Glutamatergic neuron (in vitro differentiated cells): ENCODE measurements around the gene OTUD3. TPM values are rescaled to one million over a fixed set of nuclear protein-coding genes. Genes with fewer than 3 reads are reported as not detected.
A peak's percentile ranks its signal among the peaks of the same experiment; 100 is the strongest.

Experiments
- DNase-seq: peaks from one replicate; pipeline ENCODE4 v3.0.0; 2022
- H3K27ac Mint-ChIP-seq: one replicate; pipeline ENCODE4 v1.8.0; 2020; ENCODE audit warnings: mild to moderate bottlenecking, mixed read lengths, inconsistent platforms; ENCODE audit not compliant: unreplicated experiment
- H3K27me3 Mint-ChIP-seq: one replicate; pipeline ENCODE4 v1.8.0; 2020; ENCODE audit warnings: mild to moderate bottlenecking, moderate library complexity, mixed read lengths, inconsistent platforms; ENCODE audit not compliant: unreplicated experiment
- H3K36me3 Mint-ChIP-seq: one replicate; pipeline ENCODE4 v1.8.0; 2020; ENCODE audit warnings: mild to moderate bottlenecking, mixed read lengths, inconsistent platforms; ENCODE audit not compliant: unreplicated experiment
- H3K4me1 Mint-ChIP-seq: one replicate; pipeline ENCODE4 v1.8.0; 2020; ENCODE audit warnings: mild to moderate bottlenecking, low read depth, mixed read lengths, inconsistent platforms; ENCODE audit not compliant: unreplicated experiment
- H3K4me3 Mint-ChIP-seq: one replicate; pipeline ENCODE4 v1.8.0; 2020; ENCODE audit warnings: mild to moderate bottlenecking, mixed read lengths, inconsistent platforms; ENCODE audit not compliant: unreplicated experiment
- H3K9me3 Mint-ChIP-seq: one replicate; pipeline ENCODE4 v1.8.0; 2020; ENCODE audit warnings: mild to moderate bottlenecking, moderate library complexity, mixed read lengths, inconsistent platforms; ENCODE audit not compliant: unreplicated experiment
- total RNA-seq: library from RNA; stranded (reverse); fragmentation: NEBNext Ultra II Directional; extraction: Animal tissue kit (Norgen Biotek cat#: 25700); gene quantifications from one replicate; pipeline ENCODE4 v1.2.1, GENCODE V29; 2021; ENCODE audit not compliant: unreplicated experiment
- TF ChIP-seq, protein P1 (sequence below): fragments of 200-600 bp; sonication (generic); IDR thresholded peaks from one replicate; pipeline ENCODE4 v1.5.0; 2021; ENCODE audit not compliant: partially characterized antibody, unreplicated experiment

The OTUD3 gene
- total RNA-seq, 1 donor from 2014 or later: 11.4 TPM

DNA sequence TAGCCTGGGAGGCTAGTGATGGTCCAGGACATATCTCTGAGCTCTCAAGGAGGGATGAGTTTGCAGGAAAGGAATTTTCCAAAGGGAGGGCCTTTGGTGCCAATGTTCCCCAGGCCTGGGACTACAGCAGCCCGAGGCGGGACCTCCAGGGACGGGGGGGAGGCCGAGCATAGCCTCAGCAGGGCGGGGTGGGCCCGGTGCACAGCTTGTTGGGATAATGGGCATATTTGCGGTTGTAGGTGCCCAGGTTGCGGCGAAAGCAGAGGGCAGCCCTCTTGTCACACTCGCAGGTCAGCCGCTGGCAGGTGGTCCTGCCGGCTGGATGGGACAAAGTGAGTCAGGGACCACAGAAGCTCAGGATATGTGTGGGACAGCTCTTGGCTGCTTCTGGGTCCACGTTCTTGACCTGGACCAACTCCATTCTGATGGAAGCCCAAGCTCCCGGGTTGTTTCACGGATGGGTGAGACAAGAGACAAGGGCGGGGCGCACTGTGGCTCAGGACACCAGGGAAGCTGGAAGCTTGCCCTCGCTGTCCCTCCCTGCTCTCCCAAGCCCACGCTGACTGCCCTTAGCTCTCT lies 38.0 kb downstream of the OTUD3 start:
- H3K27ac Mint-ChIP-seq: no peak overlapping the region
- no peaks in the 10 kb centered on the region for H3K4me1 Mint-ChIP-seq
- TF ChIP-seq, protein P1, sequence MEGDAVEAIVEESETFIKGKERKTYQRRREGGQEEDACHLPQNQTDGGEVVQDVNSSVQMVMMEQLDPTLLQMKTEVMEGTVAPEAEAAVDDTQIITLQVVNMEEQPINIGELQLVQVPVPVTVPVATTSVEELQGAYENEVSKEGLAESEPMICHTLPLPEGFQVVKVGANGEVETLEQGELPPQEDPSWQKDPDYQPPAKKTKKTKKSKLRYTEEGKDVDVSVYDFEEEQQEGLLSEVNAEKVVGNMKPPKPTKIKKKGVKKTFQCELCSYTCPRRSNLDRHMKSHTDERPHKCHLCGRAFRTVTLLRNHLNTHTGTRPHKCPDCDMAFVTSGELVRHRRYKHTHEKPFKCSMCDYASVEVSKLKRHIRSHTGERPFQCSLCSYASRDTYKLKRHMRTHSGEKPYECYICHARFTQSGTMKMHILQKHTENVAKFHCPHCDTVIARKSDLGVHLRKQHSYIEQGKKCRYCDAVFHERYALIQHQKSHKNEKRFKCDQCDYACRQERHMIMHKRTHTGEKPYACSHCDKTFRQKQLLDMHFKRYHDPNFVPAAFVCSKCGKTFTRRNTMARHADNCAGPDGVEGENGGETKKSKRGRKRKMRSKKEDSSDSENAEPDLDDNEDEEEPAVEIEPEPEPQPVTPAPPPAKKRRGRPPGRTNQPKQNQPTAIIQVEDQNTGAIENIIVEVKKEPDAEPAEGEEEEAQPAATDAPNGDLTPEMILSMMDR: no peak
- H3K27me3 Mint-ChIP-seq: peaks cover 2% of the 10 kb centered on the region
- DNase-seq: no peak
- H3K9me3 Mint-ChIP-seq: no peaks in the 10 kb centered on the region
- H3K4me3 Mint-ChIP-seq: no peak overlapping the region
- no peaks in the 10 kb centered on the region for H3K36me3 Mint-ChIP-seq

DNA sequence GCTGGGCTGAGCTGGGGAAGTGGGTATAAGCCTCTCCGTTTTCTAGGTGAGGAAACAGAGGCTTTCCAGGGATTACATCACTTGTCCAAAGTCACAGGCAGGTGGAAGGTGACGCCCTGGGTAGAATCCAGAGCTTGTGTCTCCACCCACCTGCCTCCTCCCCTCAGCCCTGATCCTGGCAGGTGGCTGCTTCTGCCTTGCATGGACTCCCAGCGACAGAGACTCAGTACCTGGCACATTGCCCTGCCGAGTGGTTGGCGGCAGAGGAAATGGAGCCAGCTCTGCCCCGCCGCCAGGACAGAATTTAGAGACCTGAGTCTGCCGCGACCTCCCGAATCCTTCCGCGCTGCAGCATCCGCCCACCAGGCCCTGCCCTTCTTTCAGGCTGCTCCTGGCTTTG lies 39.1 kb downstream of the OTUD3 start:
- Mint-ChIP-seq H3K36me3 (no peaks in the 10 kb centered on the region), H3K9me3 (no peaks in the 10 kb centered on the region), H3K27me3 (peaks cover 2% of the 10 kb centered on the region), H3K27ac (no peak overlapping the region), H3K4me1 (no peaks in the 10 kb centered on the region), H3K4me3 (no peak overlapping the region)
- DNase-seq: no peak
- TF ChIP-seq, protein P1: no peak

DNA sequence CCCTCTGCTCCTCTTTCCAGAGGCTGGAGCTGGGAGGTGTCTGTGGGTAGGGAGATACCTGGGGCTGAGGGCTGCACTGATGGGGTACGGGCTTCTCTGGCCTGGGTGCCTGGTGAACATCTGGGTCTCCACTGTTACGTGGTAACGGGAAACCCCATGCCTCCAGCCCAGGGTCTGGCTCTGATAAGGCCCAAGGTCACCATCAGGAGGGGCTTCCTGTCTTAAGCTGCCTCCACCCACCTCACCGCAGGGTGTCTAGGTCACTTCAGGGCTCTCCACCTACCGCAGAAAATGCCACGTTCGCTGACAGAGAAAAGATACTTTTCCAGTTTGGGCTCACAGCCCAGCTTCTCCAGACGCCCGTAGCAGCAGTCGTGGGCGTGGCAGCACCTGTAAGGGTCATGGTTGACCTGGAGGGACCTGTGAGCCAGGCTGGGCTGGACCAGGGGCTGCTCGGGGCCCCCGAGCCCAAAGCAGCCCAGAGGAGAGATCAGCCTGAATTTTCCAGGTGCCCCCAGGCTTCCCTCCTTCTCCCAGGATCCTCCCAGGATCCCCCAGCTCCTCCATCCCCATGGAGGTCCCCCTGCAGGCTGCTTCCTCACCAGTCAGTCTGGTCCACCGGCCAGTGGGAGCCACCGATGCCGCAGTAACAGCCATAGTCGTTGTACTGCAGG lies 40.0 kb downstream of the OTUD3 start:
- Mint-ChIP-seq H3K4me3 (no peak overlapping the region), H3K27me3 (peaks cover 2% of the 10 kb centered on the region), H3K4me1 (no peaks in the 10 kb centered on the region), H3K27ac (no peak overlapping the region), H3K36me3 (no peaks in the 10 kb centered on the region), H3K9me3 (no peaks in the 10 kb centered on the region)
- DNase-seq: no peak
- TF ChIP-seq, protein P1: no peak

DNA sequence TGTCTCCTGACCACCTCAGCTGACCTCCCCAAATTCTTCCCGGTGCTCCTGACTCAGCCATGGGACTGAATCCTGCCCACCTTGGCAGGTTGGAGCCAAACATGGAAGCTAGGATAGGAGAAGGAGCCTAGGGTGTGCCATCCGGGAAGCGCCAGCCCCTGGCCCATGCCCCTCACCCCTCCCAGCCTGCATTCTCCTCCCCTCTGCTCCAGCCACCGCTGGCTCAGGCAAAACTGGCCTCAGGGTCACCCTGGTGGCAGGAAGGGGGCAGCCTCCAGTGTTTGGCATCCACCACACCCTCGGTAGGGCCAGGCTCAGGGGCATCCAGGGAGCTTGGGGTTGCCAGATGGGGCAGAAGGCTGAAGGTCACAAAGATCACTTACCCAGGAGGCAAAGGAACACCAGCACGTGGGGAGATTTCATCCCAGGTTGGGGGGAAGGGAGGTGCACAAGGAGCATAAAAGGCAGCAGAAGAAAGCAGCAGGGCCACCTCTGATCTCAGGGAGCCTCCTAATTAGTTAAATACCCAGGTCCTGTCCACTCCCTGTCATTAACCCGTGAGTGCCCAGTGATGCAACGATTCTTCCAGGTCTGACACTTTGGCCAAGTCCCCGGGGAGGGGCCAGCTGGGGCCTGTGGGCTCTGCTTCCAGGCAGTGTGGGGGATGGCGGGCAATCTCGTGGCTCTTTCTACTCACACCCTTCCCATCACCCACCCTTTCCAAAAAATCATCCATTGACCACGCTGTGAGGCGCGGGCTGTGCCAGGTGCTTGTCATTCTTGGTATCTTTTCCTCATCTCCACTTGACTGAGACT lies 41.1 kb downstream of the OTUD3 start, which contains the start of gene PLA2G2E:
Gene PLA2G2E, minus strand, starts transcription at position 481 of the 816 bp plus-strand sequence. Its CDS starts 58 bp downstream, at position 423.
- no peak within 1 kb of the TSS for H3K27ac Mint-ChIP-seq
- no peaks in the 10 kb centered on the region for H3K36me3 Mint-ChIP-seq
- no peaks in the 10 kb centered on the region for H3K4me1 Mint-ChIP-seq
- no peaks in the 10 kb centered on the region for H3K9me3 Mint-ChIP-seq
- TF ChIP-seq, protein P1: no peak
- H3K27me3 Mint-ChIP-seq: peaks cover 2% of the 10 kb centered on the region
- no peak within 1 kb of the TSS for H3K4me3 Mint-ChIP-seq
- peak; percentile 55 for DNase-seq

DNA sequence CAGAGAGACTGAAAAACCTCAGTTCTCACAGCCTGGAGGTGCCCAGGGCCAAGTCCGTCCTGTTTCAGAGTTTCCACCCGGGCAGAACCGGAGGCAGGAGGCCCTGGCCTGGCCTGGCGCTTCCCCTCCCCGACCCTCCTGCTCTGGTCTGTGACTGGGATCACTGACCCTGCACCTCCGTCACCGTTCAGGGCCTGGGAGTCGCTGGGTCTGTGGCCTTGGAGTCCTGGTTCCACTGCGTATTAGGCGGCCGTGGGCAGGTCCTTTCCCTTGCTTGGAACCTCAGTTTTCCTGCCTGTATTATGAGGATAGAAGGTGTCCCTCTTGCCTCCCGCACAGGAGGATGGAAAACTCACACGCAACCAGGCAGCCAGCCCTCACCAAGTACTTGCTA lies 41.8 kb downstream of the OTUD3 start:
- no peaks in the 10 kb centered on the region for H3K4me1 Mint-ChIP-seq
- H3K4me3 Mint-ChIP-seq: no peak overlapping the region
- peaks cover 4% of the 10 kb centered on the region for H3K27me3 Mint-ChIP-seq
- no peaks in the 10 kb centered on the region for H3K36me3 Mint-ChIP-seq
- H3K9me3 Mint-ChIP-seq: no peaks in the 10 kb centered on the region
- no peak overlapping the region for H3K27ac Mint-ChIP-seq
- TF ChIP-seq, protein P1: no peak
- DNase-seq: no peak
